NB4 (cell line): ENCODE measurements around the gene CEP192.

Experiments
- MAX ChIP-seq: IDR thresholded peaks from 2 replicates; pipeline ENCODE4 v1.6.1; 2011; ENCODE audit warnings: low read depth, low read length
- MYC ChIP-seq: IDR thresholded peaks from 2 replicates; pipeline ENCODE4 v1.6.1; 2011; ENCODE audit warnings: low read depth, low read length
- POLR2A ChIP-seq: IDR thresholded peaks from 2 replicates; pipeline ENCODE4 v1.6.1; 2011; ENCODE audit warnings: mild to moderate bottlenecking; ENCODE audit not compliant: insufficient read length; ENCODE audit errors: extremely low read depth
- TF ChIP-seq, protein P1 (sequence below): IDR thresholded peaks from one replicate; pipeline ENCODE4 v1.5.1; 2012; ENCODE audit warnings: low read depth, low read length

- TF ChIP-seq, protein P1, sequence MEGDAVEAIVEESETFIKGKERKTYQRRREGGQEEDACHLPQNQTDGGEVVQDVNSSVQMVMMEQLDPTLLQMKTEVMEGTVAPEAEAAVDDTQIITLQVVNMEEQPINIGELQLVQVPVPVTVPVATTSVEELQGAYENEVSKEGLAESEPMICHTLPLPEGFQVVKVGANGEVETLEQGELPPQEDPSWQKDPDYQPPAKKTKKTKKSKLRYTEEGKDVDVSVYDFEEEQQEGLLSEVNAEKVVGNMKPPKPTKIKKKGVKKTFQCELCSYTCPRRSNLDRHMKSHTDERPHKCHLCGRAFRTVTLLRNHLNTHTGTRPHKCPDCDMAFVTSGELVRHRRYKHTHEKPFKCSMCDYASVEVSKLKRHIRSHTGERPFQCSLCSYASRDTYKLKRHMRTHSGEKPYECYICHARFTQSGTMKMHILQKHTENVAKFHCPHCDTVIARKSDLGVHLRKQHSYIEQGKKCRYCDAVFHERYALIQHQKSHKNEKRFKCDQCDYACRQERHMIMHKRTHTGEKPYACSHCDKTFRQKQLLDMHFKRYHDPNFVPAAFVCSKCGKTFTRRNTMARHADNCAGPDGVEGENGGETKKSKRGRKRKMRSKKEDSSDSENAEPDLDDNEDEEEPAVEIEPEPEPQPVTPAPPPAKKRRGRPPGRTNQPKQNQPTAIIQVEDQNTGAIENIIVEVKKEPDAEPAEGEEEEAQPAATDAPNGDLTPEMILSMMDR = no peak
- TF ChIP-seq POLR2A = no peak
- no peak for TF ChIP-seq MAX
- no peak for TF ChIP-seq MYC
These were observed 46.5 kb upstream of the CEP192 start for GRCh38 chr18:12944709-12945108.
